Epithelial cell of proximal tubule (primary cell): ENCODE results near the gene FCN2. TPM values are rescaled to one million over a fixed set of nuclear protein-coding genes. Genes with fewer than 3 reads are reported as not detected.

Experiments
- DNase-seq: peaks from one replicate; pipeline ENCODE4 v3.0.0-alpha.2; 2011; ENCODE audit warnings: low read depth
- H3K4me3 ChIP-seq: 2 replicates; pipeline ENCODE4 v1.5.1; 2011; ENCODE audit warnings: low read depth, mild to moderate bottlenecking, low read length
- total RNA-seq: library from RNA; depleted of rRNA; stranded (reverse); fragments of >200 nt; gene quantifications from 2 replicates; pipeline ENCODE4 v1.2.3, GENCODE V29; 2015
- TF ChIP-seq, protein P1 (sequence below): conservative IDR thresholded peaks from 2 replicates; pipeline ENCODE4 v1.5.1; 2012; ENCODE audit warnings: low read depth, mild to moderate bottlenecking, low read length

The FCN2 gene
- total RNA-seq, 1 donor from 2014 or later = not detected

- no peak overlapping the region for H3K4me3 ChIP-seq
- TF ChIP-seq, protein P1, sequence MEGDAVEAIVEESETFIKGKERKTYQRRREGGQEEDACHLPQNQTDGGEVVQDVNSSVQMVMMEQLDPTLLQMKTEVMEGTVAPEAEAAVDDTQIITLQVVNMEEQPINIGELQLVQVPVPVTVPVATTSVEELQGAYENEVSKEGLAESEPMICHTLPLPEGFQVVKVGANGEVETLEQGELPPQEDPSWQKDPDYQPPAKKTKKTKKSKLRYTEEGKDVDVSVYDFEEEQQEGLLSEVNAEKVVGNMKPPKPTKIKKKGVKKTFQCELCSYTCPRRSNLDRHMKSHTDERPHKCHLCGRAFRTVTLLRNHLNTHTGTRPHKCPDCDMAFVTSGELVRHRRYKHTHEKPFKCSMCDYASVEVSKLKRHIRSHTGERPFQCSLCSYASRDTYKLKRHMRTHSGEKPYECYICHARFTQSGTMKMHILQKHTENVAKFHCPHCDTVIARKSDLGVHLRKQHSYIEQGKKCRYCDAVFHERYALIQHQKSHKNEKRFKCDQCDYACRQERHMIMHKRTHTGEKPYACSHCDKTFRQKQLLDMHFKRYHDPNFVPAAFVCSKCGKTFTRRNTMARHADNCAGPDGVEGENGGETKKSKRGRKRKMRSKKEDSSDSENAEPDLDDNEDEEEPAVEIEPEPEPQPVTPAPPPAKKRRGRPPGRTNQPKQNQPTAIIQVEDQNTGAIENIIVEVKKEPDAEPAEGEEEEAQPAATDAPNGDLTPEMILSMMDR = no peak
- no peak for DNase-seq
Observed at GRCh38 chr9:134912126-134912840, 31.7 kb downstream of the FCN2 start.

DNA sequence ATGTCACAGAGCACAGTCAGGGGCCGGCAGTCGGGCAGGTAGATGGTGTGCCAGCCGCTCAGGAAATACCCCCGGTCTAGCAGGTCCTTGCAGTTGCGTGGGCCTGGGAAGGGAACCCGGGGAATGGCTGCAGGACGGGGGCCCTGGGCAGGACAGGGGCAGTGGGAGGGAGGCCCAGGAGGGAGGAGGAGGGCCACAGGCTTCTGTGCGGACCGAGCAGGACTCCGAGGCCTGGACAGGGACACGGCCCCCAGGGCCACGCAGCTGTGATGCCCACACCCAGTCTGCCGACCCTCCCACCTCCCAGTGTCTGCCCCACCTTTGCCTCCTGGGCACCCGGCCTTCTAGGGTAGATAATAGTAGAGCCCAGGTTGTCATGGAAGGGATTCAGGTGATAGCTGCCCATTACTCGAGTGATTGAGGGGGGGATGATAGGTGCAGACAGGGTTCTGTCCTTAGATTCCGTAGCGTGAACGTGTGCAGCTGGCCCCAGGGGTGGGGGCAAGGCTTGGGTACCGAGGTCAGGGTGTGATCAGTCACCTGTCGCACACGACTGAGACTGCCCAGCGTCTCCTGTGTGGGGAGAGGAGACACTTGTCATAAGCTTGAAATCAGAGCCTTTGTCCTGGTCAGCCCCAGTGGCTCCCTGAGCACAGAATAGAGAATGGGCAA lies 32.6 kb downstream of the FCN2 start:
- no peak for DNase-seq
- TF ChIP-seq, protein P1 = no peak
- no peak overlapping the region for H3K4me3 ChIP-seq

GRCh38 chr9:134913713-134914500 lies 33.3 kb downstream of the FCN2 start:
- DNase-seq = no peak
- TF ChIP-seq, protein P1 = no peak
- H3K4me3 ChIP-seq = no peak overlapping the region

DNA sequence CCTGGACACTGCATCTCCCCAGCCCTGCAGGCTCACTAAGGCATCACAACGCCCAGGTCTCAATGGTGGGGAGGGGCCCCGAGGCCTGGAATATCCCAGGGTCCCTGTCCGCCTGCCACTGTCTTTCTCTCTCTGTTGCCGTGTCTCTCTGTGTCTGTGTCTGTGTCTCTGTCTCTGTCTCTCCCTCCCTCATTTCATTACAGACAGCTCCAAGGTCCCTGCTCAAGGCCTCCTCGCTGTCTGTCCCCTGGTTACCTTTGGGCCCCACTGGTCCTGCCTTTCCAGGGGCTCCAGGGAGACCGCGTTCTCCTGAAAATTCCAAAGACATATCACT lies 33.9 kb downstream of the FCN2 start:
- no peak overlapping the region for H3K4me3 ChIP-seq
- no peak for DNase-seq
- TF ChIP-seq, protein P1 = no peak

DNA sequence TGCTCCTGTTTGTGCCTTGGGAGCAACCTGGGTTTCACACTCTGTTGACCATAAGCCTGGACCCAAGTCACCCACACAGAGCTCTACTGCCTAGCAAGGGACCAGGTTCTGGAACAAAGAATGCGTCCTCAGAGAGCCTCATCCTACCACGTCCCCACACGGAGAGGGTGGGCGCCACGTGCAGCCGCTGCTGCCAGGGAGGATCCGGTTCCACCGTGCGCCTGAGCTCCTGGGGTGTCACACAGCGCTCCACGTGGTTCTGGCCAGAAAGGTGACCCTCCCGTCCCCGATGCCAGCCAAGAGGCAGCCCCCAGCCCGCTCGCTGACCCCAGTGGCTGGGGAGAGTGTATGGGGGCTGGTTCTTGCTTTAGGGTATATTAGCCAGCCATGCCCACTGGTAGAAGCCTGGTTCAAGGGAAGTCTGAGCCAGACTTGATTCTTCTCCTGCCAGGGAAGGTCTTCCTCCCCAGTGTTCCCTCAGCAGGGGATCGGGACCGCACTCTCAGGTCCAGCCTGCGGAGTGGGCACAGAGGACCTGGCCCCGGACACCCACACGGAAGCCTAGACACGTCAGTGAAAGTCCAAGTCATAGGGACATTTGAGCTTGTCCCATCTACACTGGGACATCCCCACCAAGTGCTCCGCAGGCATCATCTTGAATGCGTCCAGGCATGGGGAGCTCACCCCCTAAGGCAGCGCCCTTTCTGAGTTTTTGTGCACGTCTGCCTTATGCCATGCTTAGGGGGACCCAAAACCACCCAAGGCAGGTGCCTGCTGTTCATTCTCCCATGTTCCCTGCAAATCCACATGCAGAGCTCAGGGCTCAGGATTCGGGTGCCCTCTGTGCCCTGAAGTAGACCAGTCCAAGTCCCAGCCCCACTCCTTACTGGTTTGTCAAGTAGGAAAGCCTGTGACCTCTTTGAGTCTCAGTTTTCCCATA lies 34.7 kb downstream of the FCN2 start:
- no peak for DNase-seq
- TF ChIP-seq, protein P1 = no peak
- H3K4me3 ChIP-seq = no peak overlapping the region

GRCh38 chr9:134916161-134916665 lies 35.6 kb downstream of the FCN2 start:
- no peak for DNase-seq
- TF ChIP-seq, protein P1 = no peak
- no peak overlapping the region for H3K4me3 ChIP-seq
